GM21825 (cell line): ENCODE data around the gene PLCXD1.

Source experiments
- ATAC-seq: cut with Tn5 transposase; IDR thresholded peaks from one replicate; pipeline ENCODE4 v1.9.1; 2021; ENCODE audit warnings: mild to moderate bottlenecking, moderate library complexity; ENCODE audit not compliant: unreplicated experiment

Gene PLCXD1

GRCh38 chrX:332916-333610 is 51.9 kb downstream of the PLCXD1 start:
- no peak for ATAC-seq

- no peak for ATAC-seq
These were observed 52.6 kb downstream of the PLCXD1 start for GRCh38 chrX:333611-334311.

DNA sequence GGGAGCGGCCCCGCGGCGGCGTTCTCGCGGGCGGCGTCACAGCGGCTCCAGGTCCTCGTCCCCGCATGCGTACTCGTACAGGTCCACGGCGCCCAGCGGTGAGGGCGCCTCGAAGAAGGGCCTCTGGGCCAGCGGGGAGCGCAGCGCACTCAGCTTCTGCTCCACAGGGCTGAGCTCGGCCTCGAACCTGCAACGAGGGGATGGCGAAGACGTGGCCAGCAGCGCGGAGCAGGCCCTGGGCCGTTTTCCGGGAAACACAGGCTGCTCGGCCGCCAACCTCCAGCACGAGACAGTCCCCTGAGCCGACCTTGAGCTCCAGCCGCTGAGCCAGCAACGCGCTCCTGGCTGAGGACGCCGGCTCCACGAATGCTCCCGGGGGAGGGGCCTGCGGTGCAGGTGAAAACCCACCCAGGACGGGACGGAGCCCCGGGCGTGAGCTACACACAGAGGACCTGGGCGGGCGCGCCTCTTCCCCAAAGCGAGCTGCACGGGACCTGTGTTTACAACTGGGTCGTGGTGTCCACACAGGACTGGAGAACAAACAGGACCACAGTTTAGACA is 53.2 kb downstream of the PLCXD1 start:
- no peak for ATAC-seq

GRCh38 chrX:334971-335757 is 54.0 kb downstream of the PLCXD1 start:
- no peak for ATAC-seq

DNA sequence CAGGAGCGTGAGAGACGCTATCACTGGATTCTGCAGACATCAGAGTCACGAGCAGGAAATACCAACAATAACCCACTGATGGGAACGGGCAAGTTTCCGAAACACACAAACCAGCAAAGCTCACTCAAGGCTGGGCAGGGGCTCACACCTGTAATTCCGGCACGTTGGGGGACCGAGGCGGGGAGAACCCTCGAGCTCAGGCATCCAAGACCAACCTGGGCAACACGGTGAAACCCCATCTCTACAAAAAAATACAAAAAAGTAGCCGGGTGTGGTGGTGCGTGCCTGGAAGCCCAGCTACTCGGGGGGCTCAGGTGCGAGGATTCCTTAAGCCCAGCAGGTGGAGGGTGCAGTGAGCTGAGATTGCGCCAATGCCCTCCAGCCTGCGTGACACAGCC is 54.6 kb downstream of the PLCXD1 start:
- ATAC-seq: no peak

- no peak for ATAC-seq
These were observed 55.0 kb downstream of the PLCXD1 start for GRCh38 chrX:336227-336626.

- ATAC-seq: no peak
These were observed 56.2 kb downstream of the PLCXD1 start for GRCh38 chrX:337331-337831.

- no peak for ATAC-seq
These were observed 57.2 kb downstream of the PLCXD1 start for GRCh38 chrX:338281-338835.

DNA sequence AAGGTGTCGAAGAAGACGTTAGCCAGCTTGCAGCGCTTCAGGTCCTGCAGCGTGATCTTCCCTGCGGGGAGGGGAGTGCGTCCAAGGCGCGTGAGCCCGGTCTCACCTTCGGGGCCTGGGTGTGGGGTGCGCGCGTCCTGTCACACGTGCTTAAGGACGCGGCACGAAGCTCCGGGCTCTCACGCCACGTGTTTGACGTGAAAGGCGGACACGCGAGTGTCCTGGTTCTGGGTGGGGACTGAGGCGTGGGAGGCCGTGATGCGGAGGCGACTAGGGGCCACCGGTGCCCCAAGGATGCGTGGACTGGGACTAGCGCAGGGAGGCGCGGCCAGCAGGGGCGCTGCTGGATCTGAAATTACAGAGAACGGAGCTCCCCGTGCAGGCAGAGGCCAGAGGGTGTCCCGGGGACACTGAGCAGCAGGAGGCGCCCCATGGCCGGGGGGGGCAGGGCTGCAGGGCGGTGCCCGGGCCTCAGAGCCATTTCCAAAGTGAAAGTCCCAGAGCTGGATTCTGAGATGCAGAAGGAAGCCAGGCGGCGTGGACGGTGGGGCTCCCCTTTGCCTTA is 57.7 kb downstream of the PLCXD1 start:
- no peak for ATAC-seq

DNA sequence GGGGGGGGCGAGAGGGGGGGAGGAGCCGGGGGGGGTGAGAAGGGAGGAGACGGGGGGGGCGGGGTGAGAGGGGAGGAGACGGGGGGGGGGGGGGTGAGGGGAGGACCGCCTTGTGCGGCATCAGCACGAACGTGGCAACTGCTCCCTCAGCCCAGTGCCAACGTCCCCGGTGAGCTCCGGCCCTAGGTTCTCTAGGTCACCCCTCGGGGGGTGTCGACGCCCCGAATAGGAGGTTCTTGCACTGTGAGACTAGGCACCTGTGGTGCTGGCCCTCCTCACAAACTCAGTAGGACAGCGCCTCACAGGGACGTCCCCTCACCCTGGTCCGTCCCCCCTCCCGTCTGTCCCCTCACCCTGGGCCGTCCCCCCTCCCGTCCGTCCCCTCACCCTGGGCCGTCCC is 58.9 kb downstream of the PLCXD1 start:
- ATAC-seq: no peak

DNA sequence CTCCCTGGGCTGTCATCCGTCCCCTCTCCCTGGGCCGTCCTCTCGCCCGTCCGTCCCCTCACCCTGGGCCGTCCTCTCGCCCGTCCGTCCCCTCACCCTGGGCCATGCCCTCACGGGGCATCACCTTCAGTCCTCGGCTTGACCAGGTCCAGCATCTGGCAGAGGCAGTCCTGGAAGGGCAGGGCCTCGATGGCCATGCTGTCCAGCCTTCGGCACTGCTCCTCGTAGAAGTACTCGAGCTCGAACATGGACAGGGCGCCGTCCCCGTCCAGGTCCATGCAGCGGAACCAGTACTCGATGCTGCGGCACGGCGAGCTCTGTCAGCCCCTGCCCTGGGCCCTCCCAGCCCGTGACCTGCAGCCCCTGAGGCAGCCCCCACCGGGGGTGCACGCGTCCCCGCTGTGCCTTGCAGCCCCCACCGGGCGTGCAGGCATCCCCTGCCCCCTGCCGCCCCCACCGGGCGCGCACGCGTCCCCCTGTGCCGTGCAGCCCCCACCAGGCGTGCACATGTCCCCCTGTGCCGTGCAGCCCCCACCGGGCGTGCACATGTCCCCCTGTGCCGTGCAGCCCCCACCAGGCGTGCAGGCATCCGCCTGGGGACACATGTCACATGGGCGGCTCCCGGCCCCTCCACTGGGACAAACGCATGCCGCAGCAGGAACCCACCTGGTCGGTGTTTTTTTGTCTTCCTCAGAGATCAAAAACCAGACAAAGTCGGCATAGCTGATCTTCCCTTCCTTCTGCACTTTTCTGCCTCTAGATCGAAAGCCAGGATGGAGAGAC is 59.7 kb downstream of the PLCXD1 start:
- ATAC-seq: no peak

- ATAC-seq: no peak
These were observed 60.4 kb downstream of the PLCXD1 start for GRCh38 chrX:341541-342101.

DNA sequence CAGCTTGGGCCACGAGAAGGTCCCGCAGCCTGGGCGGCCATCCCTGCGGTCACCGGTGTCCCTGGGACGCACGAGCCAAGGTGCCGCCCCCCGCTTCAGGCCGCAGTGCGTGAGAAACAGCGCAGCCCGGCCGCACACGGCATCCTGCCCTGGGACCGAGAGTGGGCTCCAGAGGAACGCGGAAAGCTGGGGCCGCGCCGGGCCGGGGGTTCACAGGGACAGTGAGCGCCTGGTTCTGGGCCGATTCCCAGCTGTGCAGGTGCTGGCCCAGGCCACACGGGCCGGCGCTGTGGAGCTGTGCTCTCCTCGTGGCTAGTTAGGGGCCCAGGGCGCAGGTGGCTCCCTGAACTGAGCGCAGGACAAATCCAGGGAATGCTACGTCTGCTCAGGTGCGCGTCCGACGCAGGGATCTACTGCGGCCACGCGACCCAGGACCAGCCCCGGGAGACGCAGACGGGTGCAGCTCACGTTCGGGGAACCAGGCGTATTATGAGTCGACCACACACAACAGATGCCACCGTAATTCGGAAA is 63.3 kb downstream of the PLCXD1 start:
- no peak for ATAC-seq

DNA sequence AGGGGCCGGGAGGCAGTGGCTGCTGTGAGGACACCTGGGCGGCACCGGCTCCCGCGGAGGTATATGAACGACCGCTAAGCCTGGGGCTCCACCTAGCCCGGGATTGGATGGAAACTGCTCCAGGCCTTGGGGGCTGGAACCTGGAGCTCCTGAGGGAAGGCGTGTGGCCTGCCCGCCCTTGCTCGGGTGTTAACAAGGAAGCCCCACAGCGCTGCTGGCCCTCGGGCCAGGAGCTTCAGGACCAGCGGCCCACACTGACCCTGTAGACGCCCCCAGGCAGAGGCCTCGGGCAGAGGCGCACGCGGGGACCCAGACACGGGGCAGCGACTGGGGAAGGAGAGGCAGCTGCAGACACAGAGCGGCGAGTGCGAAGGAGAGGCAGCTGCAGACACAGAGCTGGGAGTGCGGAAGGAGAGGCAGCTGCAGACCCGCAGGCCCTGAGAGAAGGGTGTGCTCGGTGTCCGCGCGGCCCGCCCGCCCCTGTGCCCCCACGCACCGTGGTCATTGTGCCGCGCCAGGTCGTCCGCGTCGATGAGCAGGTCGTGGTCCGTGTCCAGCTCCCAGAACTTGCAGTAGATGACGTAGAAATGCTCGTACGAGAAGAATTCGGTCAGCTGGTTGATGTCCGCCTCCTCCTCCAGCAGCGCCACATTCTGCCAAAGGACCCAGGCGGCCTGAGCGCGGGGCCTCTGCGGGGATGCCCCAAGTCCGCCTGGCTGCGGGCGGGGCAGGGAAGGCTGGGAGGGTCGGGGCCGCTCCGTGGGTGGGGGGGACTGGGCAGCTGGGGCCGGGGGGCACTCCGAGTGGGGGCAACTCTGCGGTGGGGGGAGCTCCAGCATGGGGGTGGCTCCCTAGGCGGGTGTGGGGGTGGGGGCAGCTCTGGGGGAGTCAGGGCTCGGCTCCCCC is 64.1 kb downstream of the PLCXD1 start:
- no peak for ATAC-seq

DNA sequence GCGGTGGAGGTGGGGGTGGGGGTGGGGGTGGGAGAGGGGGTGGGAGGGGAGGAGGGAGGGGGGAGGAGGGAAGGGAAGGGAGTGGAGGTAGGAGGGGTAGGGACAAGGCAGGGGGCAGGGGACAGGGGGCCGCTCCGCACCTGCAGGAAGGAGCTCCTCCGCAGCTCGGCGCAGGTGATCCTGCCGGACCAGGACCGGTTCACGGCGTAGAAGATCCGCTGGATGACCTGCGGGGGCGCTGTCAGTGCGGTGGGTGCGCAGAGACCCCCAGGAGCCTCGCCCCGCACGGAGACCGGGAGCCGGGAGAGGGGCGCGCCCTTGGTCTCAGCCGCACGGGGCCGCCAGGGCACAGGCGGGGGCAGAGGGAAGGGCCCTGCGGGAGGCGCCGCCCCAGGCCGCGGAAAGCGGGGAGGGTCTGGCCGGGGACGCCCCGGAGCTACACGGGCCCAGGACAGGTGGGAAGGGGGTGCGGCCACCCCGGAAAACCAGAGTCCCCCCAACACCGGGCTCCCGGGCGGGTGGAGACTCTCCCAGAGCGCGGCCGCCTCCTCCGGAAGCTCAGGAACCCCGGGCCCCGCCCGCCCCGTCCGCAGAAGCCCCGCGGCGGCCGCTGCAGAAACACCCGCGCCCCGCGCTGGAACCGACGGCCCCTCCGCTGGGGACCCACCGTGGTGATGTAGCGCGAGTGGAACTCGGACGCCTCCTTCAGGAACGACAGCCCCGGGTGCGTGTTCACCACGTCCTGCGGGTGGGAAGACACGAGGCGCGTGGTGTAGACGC is 65.0 kb downstream of the PLCXD1 start:
- ATAC-seq: no peak

DNA sequence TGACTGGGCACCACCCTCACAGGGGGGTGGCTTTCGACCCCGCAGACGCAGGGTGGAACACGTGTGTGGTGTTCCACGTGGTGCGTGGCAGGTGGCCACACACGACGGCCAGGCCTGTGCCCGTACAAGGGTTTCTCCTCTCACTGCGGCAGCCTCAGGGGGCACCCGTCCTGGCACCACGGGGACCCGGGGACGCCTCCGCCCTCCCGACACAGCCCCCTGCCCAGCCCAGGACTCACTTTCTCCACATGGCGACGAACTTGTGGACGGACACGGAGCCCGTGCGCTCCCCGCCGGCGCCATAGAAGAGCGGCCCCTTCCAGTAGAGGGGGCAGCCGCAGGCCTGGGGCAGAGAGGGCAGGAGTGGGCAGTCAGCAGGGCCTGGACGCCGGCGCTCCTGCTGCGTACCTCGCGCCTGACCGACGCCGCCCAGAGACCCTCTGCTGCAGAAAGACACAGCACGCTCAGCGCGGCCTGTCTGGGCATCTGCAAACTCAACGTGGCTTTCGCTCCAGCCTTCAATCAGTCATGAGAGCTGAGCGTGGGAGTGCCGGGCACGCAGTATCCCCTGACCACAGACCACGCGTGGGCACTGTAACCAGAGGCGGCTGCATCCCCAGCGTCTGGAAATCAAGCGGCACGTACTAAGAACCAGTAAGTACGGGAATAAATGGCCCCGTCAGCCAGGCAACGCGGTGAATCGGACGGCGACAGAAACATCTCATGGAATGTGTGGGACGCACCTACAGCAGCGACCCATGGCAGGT is 66.4 kb downstream of the PLCXD1 start:
- no peak for ATAC-seq
